Sigmoid colon (tissue), 7 donors: Measurements from ENCODE around the gene ZDHHC4. TPM values are rescaled to one million over a fixed set of nuclear protein-coding genes. Genes with fewer than 3 reads are reported as not detected.

Source experiments
- DNase-seq: peaks from one replicate; pipeline ENCODE4 v3.0.0-alpha.2; 2019
- H3K27ac ChIP-seq, 4 donors: fragments of 200-600 bp; sonication (generic); one replicate each; pipeline ENCODE4 v1.5.1; 2016 to 2019; ENCODE audit warnings: mild to moderate bottlenecking in 1 of 4
- H3K27me3 ChIP-seq, 3 donors: fragments of 200-600 bp; sonication (generic); one replicate each; pipeline ENCODE4 v1.5.1; 2019; ENCODE audit warnings: mild to moderate bottlenecking in 1 of 3
- H3K36me3 ChIP-seq, 4 donors: fragments of 200-600 bp; sonication (generic); one replicate each; pipeline ENCODE4 v1.5.1; 2016 to 2019
- H3K4me1 ChIP-seq, 4 donors: fragments of 200-600 bp; sonication (generic); one replicate each; pipeline ENCODE4 v1.5.1; 2017 to 2019
- H3K4me3 ChIP-seq, 4 donors: fragments of 200-600 bp; sonication (generic); one replicate each; pipeline ENCODE4 v1.5.1; 2017 to 2019; ENCODE audit warnings: mild to moderate bottlenecking in 2 of 4, moderate library complexity in 1 of 4
- H3K9me3 ChIP-seq, 4 donors: fragments of 200-600 bp in 3 of 4; sonication (generic) in 3 of 4; one replicate each; pipeline versions ENCODE4 v1.5.1 to v1.6.1; 2013 to 2019
- CTCF ChIP-seq, 4 experiments: fragments of 450-650 bp in 3 of 4; fragments of 200-600 bp in 1 of 4; IDR thresholded peaks; one replicate each; pipeline ENCODE4 v1.5.1; 2016 to 2019; ENCODE audit warnings: antibody characterized with exemption in 4 of 4, mild to moderate bottlenecking in 3 of 4, moderate library complexity in 2 of 4
- EP300 ChIP-seq, 4 donors: sonication (generic); formaldehyde crosslinking; IDR thresholded peaks; one replicate each; pipeline ENCODE4 v1.6.1; 2017; ENCODE audit warnings: antibody characterized with exemption in 4 of 4
- POLR2A ChIP-seq, 2 donors: fragments of 450-650 bp; IDR thresholded peaks; one replicate each; pipeline ENCODE4 v1.6.1; 2016; ENCODE audit warnings: antibody characterized with exemption in 2 of 2, mild to moderate bottlenecking in 2 of 2, moderate library complexity in 2 of 2
- POLR2AphosphoS5 ChIP-seq, 4 donors: sonication (generic); formaldehyde crosslinking; IDR thresholded peaks; one replicate each; pipeline ENCODE4 v1.6.1; 2017; ENCODE audit warnings: antibody characterized with exemption in 4 of 4
- WGBS, 2 donors: extraction: QIAGEN DNeasy Blood & Tissue Kit; methylation state at CpG; one replicate each; pipeline ENCODE4 v1.1.7; 2013; 5-methylcytosine and 5-hydroxymethylcytosine counted together
- intact Hi-C: fragments of 100-400 bp; cut with DNase I; formaldehyde crosslinking; loops from one replicate; pipeline ENCODE4 v1.15.1; 2023
- polyA plus RNA-seq, 3 donors: library from polyadenylated mRNA; stranded (reverse); fragments of 200-250 nt; gene quantifications; one replicate each; pipeline ENCODE4 v1.2.3, GENCODE V29; 2013
- total RNA-seq, 4 donors: library from RNA; depleted of rRNA; stranded (reverse); fragments of >200 nt; gene quantifications; one replicate each; pipeline ENCODE4 v1.1.0, GENCODE V29; 2016
- donor health status: healthy with polysubstance abuse.
- donor health status: Bipolar disorder and iron deficiency.
- donor health status: healthy.

The ZDHHC4 gene
- total and polyA plus RNA-seq, 7 donors, result 32.4 to 73.6 (median 51.0) TPM

GRCh38 chr7:6589829-6590644, 12.8 kb downstream of the ZDHHC4 start, which contains the start of gene INTS15:
Gene INTS15, plus strand, starts transcription at chr7:6590021. Its CDS starts 263 bp downstream, at chr7:6590284.
- no peaks in the 10 kb centered on the region for H3K9me3 ChIP-seq
- H3K27me3 ChIP-seq, result no peaks in the 10 kb centered on the region
- DNase-seq, result peak; percentile 81
- intact Hi-C loops, result loop anchor here (1.0 to 5.0 kb wide), 2 partner anchors 13 to 117 kb away; partner anchors contain the start of genes ZDHHC4 and ZNF12
- peaks cover 2 to 76% (median 29%) of the 10 kb centered on the region in 4 donors for H3K36me3 ChIP-seq
- H3K4me3 ChIP-seq, result peak within 1 kb of the TSS; percentile 72 to 97 (median 87)
- 0 to 1% methylated on average over 107 of the region's 107 CpGs for WGBS, 2 donors
- TF ChIP-seq CTCF (IDR thresholded peaks at IDR 0.05), result peak in 2 of 4 experiments; percentile 6 to 78
- no peak for TF ChIP-seq EP300 (IDR thresholded peaks at IDR 0.05)
- peak in 2 of 4 donors; percentile 71 to 74 for TF ChIP-seq POLR2AphosphoS5 (IDR thresholded peaks at IDR 0.05)
- TF ChIP-seq POLR2A (IDR thresholded peaks at IDR 0.05), result no peak
- peak within 1 kb of the TSS; percentile 85 to 93 (median 87) for H3K27ac ChIP-seq
- peaks cover 0 to 22% (median 18%) of the 10 kb centered on the region in 4 donors for H3K4me1 ChIP-seq

DNA sequence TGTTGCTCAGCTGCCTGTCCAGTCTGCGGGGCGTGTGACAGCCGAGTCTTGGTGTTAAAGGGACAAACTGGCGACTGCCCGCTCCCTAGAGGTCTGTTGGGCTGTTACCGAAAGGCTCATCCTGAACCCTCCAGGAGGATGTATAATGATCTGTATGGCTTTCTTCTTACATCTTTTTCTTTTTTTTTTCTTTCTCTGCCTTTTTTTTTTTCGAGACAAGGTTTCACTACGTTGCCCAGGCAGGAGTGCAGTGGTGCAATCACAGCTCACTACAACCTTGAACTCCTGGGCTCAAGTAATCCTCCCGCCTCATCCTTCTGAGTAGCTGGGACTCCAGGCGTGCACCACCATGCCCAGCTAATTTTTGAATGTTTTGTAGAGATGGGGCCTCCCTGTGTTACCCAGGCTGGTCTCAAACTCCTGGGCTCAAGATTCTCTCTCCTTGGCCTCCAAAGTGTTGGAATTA, 13.4 kb downstream of the ZDHHC4 start:
- Histone ChIP-seq H3K36me3 (peaks cover 9 to 76% (median 30%) of the 10 kb centered on the region in 4 donors), H3K27ac (peak overlapping the region; percentile 85 to 93 (median 87)), H3K4me1 (peaks cover 0 to 22% (median 18%) of the 10 kb centered on the region in 4 donors), H3K4me3 (peak overlapping the region; percentile 72 to 97 (median 87)), H3K9me3 (no peaks in the 10 kb centered on the region), H3K27me3 (no peaks in the 10 kb centered on the region)
- DNase-seq, result peak; percentile 68
- no peak for TF ChIP-seq POLR2A (IDR thresholded peaks at IDR 0.05)
- no peak for TF ChIP-seq EP300 (IDR thresholded peaks at IDR 0.05)
- no peak for TF ChIP-seq CTCF (IDR thresholded peaks at IDR 0.05)
- no peak for TF ChIP-seq POLR2AphosphoS5 (IDR thresholded peaks at IDR 0.05)
- 5 to 10% methylated on average over 10 of the region's 10 CpGs for WGBS, 2 donors
- intact Hi-C loops, result loop anchor here (1.0 kb wide), 1 partner anchor 13 kb away; the partner anchor contains the start of gene ZDHHC4

GRCh38 chr7:6600093-6600492, 22.8 kb downstream of the ZDHHC4 start:
- peaks cover 32 to 98% (median 56%) of the 10 kb centered on the region in 4 donors for H3K36me3 ChIP-seq
- intact Hi-C loops, result no loop called here
- H3K27me3 ChIP-seq, result no peaks in the 10 kb centered on the region
- H3K4me3 ChIP-seq, result no peak overlapping the region
- H3K4me1 ChIP-seq, result no peaks in the 10 kb centered on the region
- TF ChIP-seq EP300 (IDR thresholded peaks at IDR 0.05) (no peak), CTCF (IDR thresholded peaks at IDR 0.05) (no peak), POLR2AphosphoS5 (IDR thresholded peaks at IDR 0.05) (no peak), POLR2A (IDR thresholded peaks at IDR 0.05) (no peak)
- WGBS, 2 donors, result 96% methylated on average over 15 of the region's 15 CpGs
- H3K27ac ChIP-seq, result no peak overlapping the region
- no peaks in the 10 kb centered on the region for H3K9me3 ChIP-seq
- no peak for DNase-seq

DNA sequence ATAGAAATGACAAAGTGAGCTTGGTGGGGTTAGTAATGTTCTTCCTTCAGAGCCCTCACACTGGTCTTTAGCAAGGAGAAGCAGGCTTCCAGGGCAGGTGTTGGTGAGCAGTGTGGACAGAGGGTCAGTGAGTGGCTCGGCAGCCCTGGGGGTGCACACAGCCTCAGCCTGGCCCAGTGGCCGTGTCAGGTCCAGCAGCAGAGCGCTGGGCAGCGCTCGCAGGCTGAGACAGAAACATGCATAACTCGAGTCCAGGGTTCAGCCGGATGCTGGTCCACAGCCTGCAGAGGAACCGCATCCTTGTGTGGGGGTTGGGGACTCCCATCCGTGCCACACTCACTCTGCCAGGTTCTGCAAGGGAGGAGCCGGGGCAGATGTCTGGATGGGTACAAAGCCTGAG, 27.2 kb downstream of the ZDHHC4 start:
- Histone ChIP-seq H3K27me3 (no peaks in the 10 kb centered on the region), H3K9me3 (no peaks in the 10 kb centered on the region), H3K4me3 (no peak overlapping the region), H3K4me1 (no peaks in the 10 kb centered on the region), H3K27ac (no peak overlapping the region), H3K36me3 (peaks cover 20 to 92% (median 41%) of the 10 kb centered on the region in 4 donors)
- 94 to 95% methylated on average over 10 of the region's 10 CpGs for WGBS, 2 donors
- no peak for TF ChIP-seq EP300 (IDR thresholded peaks at IDR 0.05)
- no peak for TF ChIP-seq POLR2A (IDR thresholded peaks at IDR 0.05)
- no peak for TF ChIP-seq CTCF (IDR thresholded peaks at IDR 0.05)
- TF ChIP-seq POLR2AphosphoS5 (IDR thresholded peaks at IDR 0.05), result no peak
- intact Hi-C loops, result no loop called here
- no peak for DNase-seq
